Adrenal gland (tissue), 5 donors: ENCODE measurements around the gene GDF3.

Experiments
- CTCF ChIP-seq, 6 experiments: fragments of 450-650 bp in 4 of 6; fragments of 200-600 bp in 2 of 6; sonication (generic) in 1 of 6; IDR thresholded peaks; 1 replicate in 5 of 6; 2 replicates in 1 of 6; pipeline versions ENCODE4 v1.5.1 to v1.8.0; 2016 to 2021; ENCODE audit warnings: antibody characterized with exemption in 6 of 6, mild to moderate bottlenecking in 2 of 6, moderate library complexity in 1 of 6
- POLR2A ChIP-seq, 2 donors: fragments of 450-650 bp; IDR thresholded peaks; one replicate each; pipeline ENCODE4 v1.6.1; 2017; ENCODE audit warnings: antibody characterized with exemption in 2 of 2, mild to moderate bottlenecking in 2 of 2, moderate library complexity in 1 of 2
- donor health status: DM: no; HTN: no; CAD: no.

DNA sequence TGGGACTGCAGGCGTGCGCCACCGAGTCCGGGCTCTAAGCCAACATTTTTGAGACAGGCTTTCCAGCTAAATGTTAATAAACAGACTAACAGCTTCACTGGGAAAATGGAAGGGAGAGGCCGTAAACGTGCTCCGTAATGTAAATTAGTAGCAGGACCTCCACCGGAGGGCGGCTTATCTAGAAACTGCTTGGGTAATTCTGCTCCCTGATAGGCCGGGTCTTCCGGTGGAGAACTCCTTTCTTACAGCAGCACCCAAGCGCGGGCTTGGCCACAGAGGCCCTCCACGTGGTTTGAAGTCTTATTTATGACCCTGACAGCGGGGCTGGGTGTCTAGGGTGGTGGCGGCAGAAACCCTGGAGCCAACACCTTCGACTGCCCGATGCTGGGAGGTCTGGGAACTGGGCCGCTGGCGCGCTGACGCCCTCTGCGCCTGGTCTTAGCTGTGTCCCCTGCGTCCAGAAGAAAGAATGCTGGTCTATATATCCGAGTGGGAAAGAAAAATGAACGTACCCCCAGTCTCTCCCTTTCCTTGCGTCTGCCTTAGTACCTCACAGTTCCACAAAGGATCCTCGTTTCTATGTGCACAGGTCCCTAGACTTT is 17.4 kb upstream of the GDF3 start:
- TF ChIP-seq CTCF (IDR thresholded peaks at IDR 0.05) (no peak), POLR2A (IDR thresholded peaks at IDR 0.05) (no peak)
